ENCODE results near the gene ADAT1. TPM values are rescaled to one million over a fixed set of nuclear protein-coding genes. Genes with fewer than 3 reads are reported as not detected.
A peak's percentile ranks its signal among the peaks of the same experiment; 100 is the strongest.

Gene ADAT1
- total RNA-seq, 2 donors from 2014 or later, result 41.2 to 46.3 TPM

DNA sequence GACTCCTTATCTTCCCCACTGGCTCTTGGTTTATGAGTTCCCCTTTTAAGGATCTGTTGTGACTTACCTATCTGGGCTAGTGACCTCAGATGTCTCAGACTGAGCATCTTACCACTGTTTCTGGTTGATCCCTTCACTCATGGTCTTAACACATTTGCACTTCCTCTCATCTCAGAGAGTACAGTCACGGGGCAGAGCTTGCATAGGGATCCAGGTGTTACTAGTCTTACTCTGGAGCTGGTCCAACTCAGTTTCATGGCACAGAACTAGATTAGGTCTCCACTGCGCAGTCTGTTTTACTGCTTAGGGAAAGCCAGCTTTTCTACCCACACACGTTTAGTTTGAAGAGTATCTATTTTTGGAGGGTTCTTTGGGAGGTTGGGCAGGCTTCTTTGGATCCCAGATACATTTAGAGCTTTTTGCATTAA lies 46.7 kb downstream of the ADAT1 start:
- no peak overlapping the region for H3K4me3 ChIP-seq
- ATAC-seq (ENCODE audit: insufficient number of reproducible peaks, low FRiP score, low read depth) (no peak), DNase-seq (ENCODE audit: low spot score) (no peak)
- no peak for TF ChIP-seq CTCF (IDR thresholded peaks at IDR 0.05)
- no peaks in the 10 kb centered on the region for H3K9me3 ChIP-seq
- H3K27me3 ChIP-seq (replicated peaks; ENCODE audit: insufficient read depth), result no peaks in the 10 kb centered on the region
- H3K4me1 ChIP-seq (ENCODE audit: control insufficient read depth in 1 of 2, low read depth in 2 of 2), result peaks cover 3 to 22% of the 10 kb centered on the region in 2 donors
- H3K27ac ChIP-seq, result peak overlapping the region in 1 of 2 donors; percentile 19
- H3K36me3 ChIP-seq, result peaks cover 35% of the 10 kb centered on the region

DNA sequence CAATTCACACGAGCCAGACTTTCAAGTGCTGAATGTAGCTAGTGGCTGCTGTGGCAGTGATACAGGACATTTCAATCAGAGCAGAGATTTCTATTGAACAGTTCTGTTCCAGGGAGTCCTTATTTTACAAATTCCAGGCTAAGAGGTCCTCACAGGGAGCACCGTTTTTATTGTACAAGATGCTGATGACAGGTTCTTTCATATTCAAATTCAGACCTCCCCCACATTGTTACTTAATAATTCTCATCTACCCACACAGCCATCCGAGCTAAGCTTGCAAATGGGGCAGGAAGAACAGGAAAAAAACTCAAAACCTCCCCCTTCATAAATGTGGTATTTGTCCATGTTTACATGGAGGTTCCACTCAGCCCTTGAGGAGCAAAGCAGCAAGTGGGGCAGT lies 47.1 kb downstream of the ADAT1 start:
- peak overlapping the region in 1 of 2 donors; percentile 19 for H3K27ac ChIP-seq
- peaks cover 6 to 27% of the 10 kb centered on the region in 2 donors for H3K4me1 ChIP-seq (ENCODE audit: control insufficient read depth in 1 of 2, low read depth in 2 of 2)
- no peaks in the 10 kb centered on the region for H3K9me3 ChIP-seq
- DNase-seq (ENCODE audit: low spot score) (no peak), ATAC-seq (ENCODE audit: insufficient number of reproducible peaks, low FRiP score, low read depth) (no peak)
- TF ChIP-seq CTCF (IDR thresholded peaks at IDR 0.05), result no peak
- peaks cover 39% of the 10 kb centered on the region for H3K36me3 ChIP-seq
- H3K4me3 ChIP-seq, result no peak overlapping the region
- H3K27me3 ChIP-seq (replicated peaks; ENCODE audit: insufficient read depth), result no peaks in the 10 kb centered on the region

DNA sequence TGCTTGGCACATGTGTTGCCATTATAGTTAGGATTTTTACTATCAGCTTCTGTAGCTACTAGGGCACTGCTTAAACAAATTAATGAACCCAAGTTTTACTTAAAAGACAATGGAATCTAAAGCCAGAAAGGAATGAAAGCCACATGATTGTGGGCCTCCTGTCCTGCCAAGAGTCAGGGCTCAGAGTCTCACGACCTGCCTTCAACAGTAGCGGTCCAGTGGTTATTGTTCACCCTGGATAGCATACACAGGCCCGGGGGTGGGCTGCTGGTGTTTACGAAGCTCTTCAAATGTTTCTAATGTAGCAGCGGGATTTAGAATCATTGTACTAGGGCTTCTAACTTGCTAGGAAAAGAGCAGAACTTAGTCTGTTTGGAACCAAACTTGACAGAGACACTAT lies 49.1 kb downstream of the ADAT1 start:
- peaks cover 36% of the 10 kb centered on the region for H3K36me3 ChIP-seq
- no peaks in the 10 kb centered on the region for H3K9me3 ChIP-seq
- TF ChIP-seq CTCF (IDR thresholded peaks at IDR 0.05), result no peak
- DNase-seq (ENCODE audit: low spot score) (no peak), ATAC-seq (ENCODE audit: insufficient number of reproducible peaks, low FRiP score, low read depth) (no peak)
- H3K4me1 ChIP-seq (ENCODE audit: control insufficient read depth in 1 of 2, low read depth in 2 of 2), result peaks cover 10 to 47% of the 10 kb centered on the region in 2 donors
- no peak overlapping the region for H3K4me3 ChIP-seq
- H3K27ac ChIP-seq, result no peak overlapping the region
- H3K27me3 ChIP-seq (replicated peaks; ENCODE audit: insufficient read depth), result no peaks in the 10 kb centered on the region

DNA sequence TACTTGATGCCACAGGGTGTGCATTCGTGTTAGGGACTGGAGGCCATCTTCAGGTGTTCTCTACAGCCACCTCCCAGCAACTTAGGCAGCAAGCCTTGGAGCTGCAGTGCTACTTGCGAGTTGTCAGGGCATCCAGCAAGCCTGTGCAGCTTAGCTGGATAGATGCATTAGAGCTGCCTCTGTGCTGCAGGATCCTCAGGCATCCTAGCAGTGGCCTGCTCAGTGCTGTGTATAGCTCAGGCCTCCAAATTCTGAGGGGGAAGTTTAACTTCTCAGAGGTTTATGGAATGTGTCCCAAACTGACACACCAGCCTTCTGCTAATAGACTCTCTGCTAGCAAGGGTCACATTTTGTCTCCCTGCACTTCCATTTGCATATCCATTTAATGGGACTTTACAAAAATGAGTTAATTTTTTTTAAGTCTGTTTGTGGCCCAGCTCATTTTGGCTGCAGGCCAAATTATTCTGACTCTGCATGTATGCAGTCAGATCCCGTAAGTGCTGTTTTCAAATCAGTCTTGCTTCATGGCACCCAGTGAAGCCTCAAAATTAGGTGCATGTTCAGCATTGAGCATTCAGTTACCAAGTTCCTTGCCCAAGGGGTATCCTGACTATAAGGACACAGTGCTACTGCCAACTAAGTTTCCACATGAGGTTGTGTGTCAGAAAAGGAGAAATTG lies 50.1 kb downstream of the ADAT1 start:
- H3K27ac ChIP-seq, result no peak overlapping the region
- H3K27me3 ChIP-seq (replicated peaks; ENCODE audit: insufficient read depth), result no peaks in the 10 kb centered on the region
- no peaks in the 10 kb centered on the region for H3K9me3 ChIP-seq
- peaks cover 19 to 56% of the 10 kb centered on the region in 2 donors for H3K4me1 ChIP-seq (ENCODE audit: control insufficient read depth in 1 of 2, low read depth in 2 of 2)
- ATAC-seq (ENCODE audit: insufficient number of reproducible peaks, low FRiP score, low read depth) (no peak), DNase-seq (ENCODE audit: low spot score) (no peak)
- no peak for TF ChIP-seq CTCF (IDR thresholded peaks at IDR 0.05)
- H3K4me3 ChIP-seq, result no peak overlapping the region
- H3K36me3 ChIP-seq, result peaks cover 36% of the 10 kb centered on the region

GRCh38 chr16:75570396-75571065 lies 52.5 kb downstream of the ADAT1 start:
- peak overlapping the region in 1 of 2 donors; percentile 54 for H3K27ac ChIP-seq
- ATAC-seq (ENCODE audit: insufficient number of reproducible peaks, low FRiP score, low read depth), result no peak
- no peaks in the 10 kb centered on the region for H3K9me3 ChIP-seq
- no peak for TF ChIP-seq CTCF (IDR thresholded peaks at IDR 0.05)
- no peak overlapping the region for H3K4me3 ChIP-seq
- no peaks in the 10 kb centered on the region for H3K27me3 ChIP-seq (replicated peaks; ENCODE audit: insufficient read depth)
- no peak for DNase-seq (ENCODE audit: low spot score)
- H3K36me3 ChIP-seq, result peaks cover 23% of the 10 kb centered on the region
- H3K4me1 ChIP-seq (ENCODE audit: control insufficient read depth in 1 of 2, low read depth in 2 of 2), result peaks cover 30 to 72% of the 10 kb centered on the region in 2 donors
